WI38 (cell line): Measurements from ENCODE around the gene AFF1.

Source experiments
- H3K4me3 ChIP-seq: 2 replicates; pipeline ENCODE4 v1.5.1; 2011; ENCODE audit warnings: low read depth, mild to moderate bottlenecking, control low read depth, low read length
- CTCF ChIP-seq: IDR thresholded peaks from 2 replicates; pipeline ENCODE4 v1.5.1; 2012; ENCODE audit warnings: low read depth, mild to moderate bottlenecking, control low read depth, low read length

Gene AFF1

GRCh38 chr4:86895692-86896488 lies 38.9 kb upstream of the AFF1 start:
- TF ChIP-seq CTCF, result peak; percentile 38; the same call in 1 of the 2 replicates
- H3K4me3 ChIP-seq, result no peak overlapping the region

- TF ChIP-seq CTCF, result no peak
- H3K4me3 ChIP-seq, result no peak overlapping the region
Observed at GRCh38 chr4:86896596-86896995, 38.2 kb upstream of the AFF1 start.

- no peak for TF ChIP-seq CTCF
- no peak overlapping the region for H3K4me3 ChIP-seq
Observed at GRCh38 chr4:86898562-86898961, 36.2 kb upstream of the AFF1 start.

GRCh38 chr4:86901864-86902263 lies 32.9 kb upstream of the AFF1 start:
- TF ChIP-seq CTCF, result no peak
- no peak overlapping the region for H3K4me3 ChIP-seq

- no peak overlapping the region for H3K4me3 ChIP-seq
- no peak for TF ChIP-seq CTCF
Observed at GRCh38 chr4:86908251-86908657, 26.6 kb upstream of the AFF1 start.

- no peak for TF ChIP-seq CTCF
Observed at GRCh38 chr4:86909546-86910295, 25.1 kb upstream of the AFF1 start.

GRCh38 chr4:86910369-86910768 lies 24.4 kb upstream of the AFF1 start:
- no peak for TF ChIP-seq CTCF
- H3K4me3 ChIP-seq, result no peak overlapping the region

More at GRCh38 chr4:86909546-86910295, 25.1 kb upstream of the AFF1 start:
- no peak overlapping the region for H3K4me3 ChIP-seq
